Common myeloid progenitor, CD34-positive (primary cell): ENCODE measurements around the gene KRTAP5-2.
A peak's percentile ranks its signal among the peaks of the same experiment; 100 is the strongest.

Source experiments
- CTCF ChIA-PET: fragments of 350-600 bp; sonication (Branson Sonifier 250); formaldehyde crosslinking; loops from one replicate; lab custom pipeline; 2021; ENCODE audit warnings: antibody characterized with exemption; lab: Charles Lee
- POLR2A ChIA-PET: fragments of 350-600 bp; sonication (Branson Sonifier 250); formaldehyde crosslinking; loops from one replicate; lab custom pipeline; 2021; ENCODE audit warnings: antibody characterized with exemption; lab: Charles Lee
- DNase-seq, 3 donors: peaks; one replicate each; pipeline versions ENCODE4 v3.0.0 to v3.0.0-alpha.2; 2013
- H3K27ac ChIP-seq, 2 experiments: 1 replicate in 1 of 2; 2 replicates in 1 of 2; pipeline ENCODE4 v1.7.0; 2013; ENCODE audit warnings: inconsistent platforms in 2 of 2, low read length in 2 of 2, mild to moderate bottlenecking in 2 of 2, low read depth in 1 of 2, moderate library complexity in 1 of 2; ENCODE audit not compliant: severe bottlenecking in 2 of 2, insufficient read depth in 1 of 2, poor library complexity in 1 of 2
- H3K27me3 ChIP-seq, 5 experiments: replicated peaks in 2 of 5; 1 replicate in 3 of 5; 2 replicates in 2 of 5; pipeline versions ENCODE4 v1.6.1 to v1.7.0; 2013; ENCODE audit warnings: low read length in 4 of 5, mild to moderate bottlenecking in 2 of 5, moderate library complexity in 2 of 5, inconsistent platforms in 1 of 5; ENCODE audit not compliant: insufficient read depth in 5 of 5, control insufficient read depth in 4 of 5
- H3K36me3 ChIP-seq, 4 experiments: 1 replicate in 2 of 4; 2 replicates in 2 of 4; pipeline versions ENCODE4 v1.6.1 to v1.7.0; 2013; ENCODE audit warnings: low read length in 3 of 4, control low read depth in 1 of 4, mild to moderate bottlenecking in 1 of 4; ENCODE audit not compliant: control insufficient read depth in 4 of 4, insufficient read depth in 4 of 4
- H3K4me1 ChIP-seq, 4 experiments: 1 replicate in 3 of 4; 2 replicates in 1 of 4; pipeline versions ENCODE4 v1.6.1 to v1.7.1; 2013; ENCODE audit warnings: low read length in 3 of 4, mild to moderate bottlenecking in 3 of 4, control low read depth in 1 of 4, inconsistent platforms in 1 of 4, moderate library complexity in 1 of 4; ENCODE audit not compliant: control insufficient read depth in 4 of 4, insufficient read depth in 4 of 4; ENCODE audit errors: control extremely low read depth in 1 of 4
- H3K4me3 ChIP-seq, 7 experiments: 1 replicate in 4 of 7; 2 replicates in 3 of 7; pipeline versions ENCODE4 v1.5.1 to v1.7.0; 2013; ENCODE audit warnings: mild to moderate bottlenecking in 7 of 7, low read length in 6 of 7, moderate library complexity in 6 of 7, inconsistent platforms in 2 of 7, low read depth in 2 of 7, control low read depth in 1 of 7; ENCODE audit not compliant: insufficient read depth in 4 of 7, control insufficient read depth in 1 of 7; ENCODE audit errors: extremely low read depth in 1 of 7
- H3K9me3 ChIP-seq, 5 experiments: 1 replicate in 4 of 5; 2 replicates in 1 of 5; pipeline versions ENCODE4 v1.6.1 to v1.7.1; 2013; ENCODE audit warnings: low read length in 4 of 5, mild to moderate bottlenecking in 2 of 5, inconsistent platforms in 1 of 5, low read depth in 1 of 5, moderate library complexity in 1 of 5; ENCODE audit not compliant: control insufficient read depth in 4 of 5, insufficient read depth in 2 of 5; ENCODE audit errors: control extremely low read depth in 1 of 5
- WGBS: methylation state at CpG from one replicate; pipeline ENCODE4 v1.1.5; 2013; ENCODE audit not compliant: insufficient coverage; 5-methylcytosine and 5-hydroxymethylcytosine counted together

KRTAP5-2 gene

DNA sequence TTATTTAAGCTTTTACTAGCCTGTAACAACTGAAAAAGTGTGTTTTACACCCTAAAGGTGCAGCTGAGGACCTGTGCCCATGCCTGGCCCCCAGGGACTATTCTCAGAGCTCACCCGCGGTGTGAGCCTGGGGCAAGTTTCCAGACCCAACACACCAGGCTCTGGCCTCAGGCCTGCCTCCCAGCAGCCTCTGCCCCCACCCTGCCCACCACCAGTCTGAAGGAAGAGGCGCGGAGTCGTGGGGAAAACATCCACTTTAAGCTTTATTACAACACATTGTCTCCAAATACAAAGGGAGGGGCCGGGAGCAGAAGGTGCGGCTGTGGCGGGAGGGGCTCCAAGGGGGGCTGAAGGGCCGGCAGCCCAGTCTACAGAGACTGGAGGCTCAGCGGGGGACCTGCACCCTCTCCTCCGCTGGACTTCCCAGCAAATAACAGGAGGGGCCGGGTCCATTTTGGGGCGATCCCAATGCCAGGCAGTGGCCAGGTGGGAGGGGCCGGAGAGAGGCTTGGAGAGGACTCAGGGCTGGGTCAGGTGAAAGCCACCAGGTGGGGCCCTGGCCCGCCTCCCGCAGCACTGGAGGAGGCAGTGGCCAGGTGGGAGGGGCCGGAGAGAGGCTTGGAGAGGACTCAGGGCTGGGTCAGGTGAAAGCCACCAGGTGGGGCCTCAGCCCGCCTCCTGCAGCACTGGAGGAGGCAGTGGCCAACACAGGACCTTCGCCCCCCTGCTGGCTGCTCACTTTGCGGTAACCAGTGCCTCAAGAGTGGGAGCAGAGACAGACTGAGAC lies 44.1 kb downstream of the KRTAP5-2 start:
- H3K9me3 ChIP-seq, result no peaks in the 10 kb centered on the region
- ChIA-PET CTCF (interaction anchor here (1.3 to 2.4 kb wide), 2 partner anchors 11 to 23 kb away, joined by 4 to 7 read pairs; no protein-coding TSS in a partner anchor), POLR2A (no interaction called here)
- no peak overlapping the region for H3K27ac ChIP-seq
- H3K36me3 ChIP-seq, result no peaks in the 10 kb centered on the region
- 41% methylated on average over 19 of the region's 20 CpGs for WGBS
- DNase-seq, result no peak
- H3K27me3 ChIP-seq, result peaks cover 0 to 79% (median 9%) of the 10 kb centered on the region in 5 experiments
- no peaks in the 10 kb centered on the region for H3K4me1 ChIP-seq
- H3K4me3 ChIP-seq, result no peak overlapping the region

GRCh38 chr11:1549338-1550330 lies 48.5 kb downstream of the KRTAP5-2 start:
- Histone ChIP-seq H3K4me3 (no peak overlapping the region), H3K9me3 (no peaks in the 10 kb centered on the region), H3K4me1 (peaks cover 0 to 26% (median 22%) of the 10 kb centered on the region in 4 experiments), H3K36me3 (no peaks in the 10 kb centered on the region), H3K27ac (no peak overlapping the region), H3K27me3 (peaks cover 0 to 81% (median 23%) of the 10 kb centered on the region in 5 experiments)
- no peak for DNase-seq
- WGBS, result 83% methylated on average over 11 of the region's 13 CpGs
- ChIA-PET POLR2A (no interaction called here), CTCF (interaction anchor here (0.8 to 1.3 kb wide), 2 partner anchors 9 to 34 kb away, joined by 4 to 6 read pairs; no protein-coding TSS in a partner anchor)

DNA sequence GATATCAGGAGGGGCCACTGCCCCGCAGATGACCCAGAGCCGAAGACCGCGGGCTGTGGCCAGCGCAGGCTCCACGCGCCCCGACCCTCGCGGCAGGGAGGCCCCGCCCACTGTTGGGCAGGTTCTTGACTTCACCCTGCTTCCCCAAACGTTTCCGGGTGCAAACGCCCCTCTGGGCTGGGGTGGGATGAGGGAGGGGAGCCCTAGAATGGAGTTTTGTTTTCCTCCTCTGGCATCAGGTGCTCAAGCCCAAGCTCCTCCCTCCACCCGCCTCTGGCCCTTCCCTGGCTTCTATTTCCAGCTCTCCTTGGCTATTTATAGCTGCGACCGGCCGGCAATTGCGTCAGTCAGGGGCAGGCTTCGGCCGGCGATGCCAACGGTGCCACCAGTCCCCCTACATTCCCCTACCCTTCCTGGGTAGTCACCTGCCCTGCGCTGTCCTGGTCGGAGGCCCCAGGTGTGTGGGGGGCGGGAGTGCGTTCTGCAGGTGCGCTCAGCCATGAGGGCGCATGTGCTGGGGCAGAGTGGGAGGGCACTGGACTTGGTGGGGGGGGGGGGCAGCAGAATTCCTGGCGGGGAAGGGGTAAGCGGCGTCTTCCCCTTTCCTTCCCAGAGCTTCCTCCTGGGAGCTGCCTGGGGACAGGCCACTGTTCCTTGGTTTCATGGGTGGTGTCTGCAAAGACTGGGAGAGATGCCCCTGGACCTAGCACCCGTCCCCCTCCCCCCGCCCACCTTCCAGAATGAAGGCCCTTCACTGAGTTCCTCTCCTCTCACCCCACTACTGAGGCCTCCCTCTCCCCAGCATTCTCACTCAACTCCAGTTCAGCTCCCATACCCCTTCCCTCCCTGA lies 49.6 kb downstream of the KRTAP5-2 start:
- Histone ChIP-seq H3K4me1 (peaks cover 0 to 26% (median 22%) of the 10 kb centered on the region in 4 experiments), H3K27me3 (peaks cover 0 to 81% (median 20%) of the 10 kb centered on the region in 5 experiments), H3K4me3 (peak overlapping the region in 3 of 7 experiments; percentile 32 to 48 (median 48)), H3K9me3 (no peaks in the 10 kb centered on the region), H3K36me3 (no peaks in the 10 kb centered on the region), H3K27ac (no peak overlapping the region)
- peak; percentile 28 to 46 (median 45) for DNase-seq
- 12% methylated on average over 14 of the region's 34 CpGs for WGBS
- POLR2A ChIA-PET, result no interaction called here
- CTCF ChIA-PET, result interaction anchor here (1.0 to 1.6 kb wide), 2 partner anchors 14 to 22 kb away, joined by 3 to 7 read pairs; no protein-coding TSS in a partner anchor

DNA sequence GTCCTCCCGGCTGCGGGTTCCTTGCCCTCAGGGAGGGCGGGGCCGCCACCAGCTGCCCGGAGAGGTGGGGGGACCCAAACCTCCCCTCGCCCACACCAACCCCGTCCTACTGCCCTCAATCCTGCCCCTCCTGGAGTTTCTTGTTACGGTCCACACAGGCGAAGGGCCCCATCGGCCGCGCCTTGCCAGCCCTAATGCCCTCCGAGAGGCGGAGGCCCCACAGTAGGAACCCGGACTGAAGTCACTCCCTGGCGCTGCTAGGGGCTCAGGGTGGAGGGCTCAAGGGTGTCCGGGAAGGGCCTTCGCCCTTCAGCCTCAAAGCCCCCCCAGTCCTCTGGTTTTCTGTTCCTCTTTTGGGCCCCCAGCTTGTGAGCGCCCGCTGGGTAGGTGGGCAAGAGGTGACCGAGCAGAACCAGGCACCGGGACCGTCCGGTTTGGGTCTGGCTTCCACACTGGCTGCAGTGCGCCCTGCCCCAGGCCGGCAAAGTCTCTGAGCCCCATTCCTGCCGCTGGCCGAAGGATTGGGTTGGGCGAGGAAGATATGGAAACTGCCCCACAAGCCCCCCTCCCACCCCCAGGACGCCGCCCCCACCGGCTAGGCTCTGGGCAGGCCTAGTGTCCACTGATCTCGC lies 50.5 kb downstream of the KRTAP5-2 start:
- WGBS, result 2% methylated on average over 21 of the region's 33 CpGs
- peaks cover 0 to 73% (median 19%) of the 10 kb centered on the region in 5 experiments for H3K27me3 ChIP-seq
- DNase-seq, result no peak
- H3K36me3 ChIP-seq, result no peaks in the 10 kb centered on the region
- peaks cover 0 to 26% (median 22%) of the 10 kb centered on the region in 4 experiments for H3K4me1 ChIP-seq
- no peak overlapping the region for H3K27ac ChIP-seq
- H3K4me3 ChIP-seq, result peak overlapping the region in 3 of 7 experiments; percentile 36 to 57 (median 54)
- CTCF ChIA-PET, result interaction anchor here (0.9 to 1.9 kb wide), 7 partner anchors 22 to 85 kb away, joined by 3 to 14 read pairs (median 5); partner anchors contain the start of gene DUSP8
- H3K9me3 ChIP-seq, result no peaks in the 10 kb centered on the region
- POLR2A ChIA-PET, result no interaction called here
